ENCODE data around the gene PICK1.
"Not testable (repeated sequence)": the region's sequence is repeated elsewhere in the genome, so short reads cannot be mapped to it uniquely, and the experiment has no call there.

PICK1 gene

GRCh38 chr22:38075105-38075825, 18.1 kb downstream of the PICK1 start:
- DNase-seq, result no peak

GRCh38 chr22:38075961-38076360, 18.8 kb downstream of the PICK1 start:
- no peak for DNase-seq

- DNase-seq, result no peak
Measured at GRCh38 chr22:38077096-38077495, 19.9 kb downstream of the PICK1 start.

- DNase-seq, result no peak
Measured at GRCh38 chr22:38077595-38077994, 20.4 kb downstream of the PICK1 start.

GRCh38 chr22:38078046-38078840, 21.0 kb downstream of the PICK1 start:
- DNase-seq, result no peak

- DNase-seq, result not testable (repeated sequence)
Measured at GRCh38 chr22:38079208-38079607, 22.0 kb downstream of the PICK1 start.

- DNase-seq, result no peak
Measured at GRCh38 chr22:38079804-38080203, 22.6 kb downstream of the PICK1 start.

- no peak for DNase-seq
Measured at GRCh38 chr22:38080474-38080849, 23.3 kb downstream of the PICK1 start.

- no peak for DNase-seq
Measured at GRCh38 chr22:38080850-38081635, 23.8 kb downstream of the PICK1 start.

- no peak for DNase-seq
Measured at GRCh38 chr22:38081636-38081940, 24.4 kb downstream of the PICK1 start.

- no peak for DNase-seq
Measured at GRCh38 chr22:38081941-38082828, 25.0 kb downstream of the PICK1 start.

GRCh38 chr22:38082986-38083710, 25.9 kb downstream of the PICK1 start:
- no peak for DNase-seq

- no peak for DNase-seq
Measured at GRCh38 chr22:38083931-38084631, 26.9 kb downstream of the PICK1 start, which contains the start of gene SLC16A8. Gene SLC16A8 (minus strand): TSS chr22:38084184. CDS start chr22:38082873, 1,311 bp downstream.

GRCh38 chr22:38085056-38085455, 27.9 kb downstream of the PICK1 start:
- no peak for DNase-seq

- no peak for DNase-seq
Measured at GRCh38 chr22:38085501-38085900, 28.3 kb downstream of the PICK1 start.

GRCh38 chr22:38086001-38086845, 29.0 kb downstream of the PICK1 start:
- no peak for DNase-seq

GRCh38 chr22:38086942-38087341, 29.7 kb downstream of the PICK1 start:
- no peak for DNase-seq

- DNase-seq, result no peak
Measured at GRCh38 chr22:38087855-38088254, 30.7 kb downstream of the PICK1 start.

GRCh38 chr22:38088629-38089473, 31.6 kb downstream of the PICK1 start:
- DNase-seq, result no peak
